Trophoblast cell (in vitro differentiated cells and primary cell): Measurements from ENCODE around the gene APOLD1.

Experiments used
- DNase-seq, 2 donors: peaks; one replicate each; pipeline ENCODE4 v3.0.0-alpha.2; 2016
- H2AFZ ChIP-seq: 2 replicates; pipeline ENCODE4 v1.6.1; 2013; ENCODE audit warnings: low read length, moderate library complexity, mild to moderate bottlenecking; ENCODE audit not compliant: insufficient read depth, poor library complexity
- H2AK5ac ChIP-seq: 2 replicates; pipeline ENCODE4 v1.6.1; 2013; ENCODE audit warnings: mild to moderate bottlenecking, low read length
- H2BK120ac ChIP-seq: 2 replicates; pipeline ENCODE4 v1.6.1; 2013; ENCODE audit warnings: low read length, mild to moderate bottlenecking, moderate library complexity; ENCODE audit not compliant: insufficient read depth, poor library complexity
- H2BK12ac ChIP-seq: 2 replicates; pipeline ENCODE4 v1.6.1; 2013; ENCODE audit warnings: mild to moderate bottlenecking, low read length, moderate library complexity
- H2BK5ac ChIP-seq: 2 replicates; pipeline ENCODE4 v1.6.1; 2013; ENCODE audit warnings: low read length, low read depth, moderate library complexity, mild to moderate bottlenecking; ENCODE audit not compliant: poor library complexity
- H3K14ac ChIP-seq: 2 replicates; pipeline ENCODE4 v1.6.1; 2013; ENCODE audit warnings: mild to moderate bottlenecking, low read length
- H3K18ac ChIP-seq: 2 replicates; pipeline ENCODE4 v1.6.1; 2013; ENCODE audit warnings: mild to moderate bottlenecking, low read length
- H3K23ac ChIP-seq: 2 replicates; pipeline ENCODE4 v1.6.1; 2013; ENCODE audit warnings: low read length
- H3K27ac ChIP-seq: 2 replicates; pipeline ENCODE4 v1.5.1; 2013; ENCODE audit warnings: low read depth, mild to moderate bottlenecking, inconsistent platforms, low read length, moderate library complexity
- H3K27me3 ChIP-seq: 2 replicates; pipeline ENCODE4 v1.6.1; 2013; ENCODE audit warnings: inconsistent platforms, mild to moderate bottlenecking, low read length, moderate library complexity; ENCODE audit not compliant: insufficient read depth
- H3K36me3 ChIP-seq, 2 experiments: 1 replicate in 1 of 2; 2 replicates in 1 of 2; pipeline ENCODE4 v1.6.1; 2013; ENCODE audit warnings: low read length in 2 of 2, mild to moderate bottlenecking in 2 of 2, moderate library complexity in 1 of 2; ENCODE audit not compliant: insufficient read depth in 2 of 2, control insufficient read depth in 1 of 2
- H3K4ac ChIP-seq: 2 replicates; pipeline ENCODE4 v1.6.1; 2013; ENCODE audit warnings: low read depth, mild to moderate bottlenecking, low read length, moderate library complexity
- H3K4me1 ChIP-seq, 2 experiments: 1 replicate in 1 of 2; 2 replicates in 1 of 2; pipeline ENCODE4 v1.6.1; 2013; ENCODE audit warnings: low read length in 2 of 2, mild to moderate bottlenecking in 2 of 2, moderate library complexity in 1 of 2; ENCODE audit not compliant: insufficient read depth in 2 of 2, control insufficient read depth in 1 of 2
- H3K4me2 ChIP-seq: 2 replicates; pipeline ENCODE4 v1.6.1; 2013; ENCODE audit warnings: inconsistent platforms, mild to moderate bottlenecking, low read length, moderate library complexity
- H3K4me3 ChIP-seq: 2 replicates; pipeline ENCODE4 v1.5.1; 2013; ENCODE audit warnings: mild to moderate bottlenecking, low read depth, low read length, inconsistent platforms
- H3K79me1 ChIP-seq: one replicate; pipeline ENCODE4 v1.6.1; 2013; ENCODE audit warnings: low read length
- H3K79me2 ChIP-seq: 2 replicates; pipeline ENCODE4 v1.6.1; 2013; ENCODE audit warnings: low read length, mild to moderate bottlenecking; ENCODE audit not compliant: control insufficient read depth, insufficient read depth, poor library complexity
- H3K9ac ChIP-seq: 2 replicates; pipeline ENCODE4 v1.6.1; 2013; ENCODE audit warnings: mild to moderate bottlenecking, low read length
- H3K9me3 ChIP-seq: 2 replicates; pipeline ENCODE4 v1.6.1; 2013; ENCODE audit warnings: low read depth, mild to moderate bottlenecking, control low read depth, inconsistent platforms, low read length; ENCODE audit not compliant: insufficient read depth
- H4K12ac ChIP-seq: 2 replicates; pipeline ENCODE4 v1.6.1; 2013; ENCODE audit warnings: low read depth, mild to moderate bottlenecking, low read length, moderate library complexity
- H4K8ac ChIP-seq: 2 replicates; pipeline ENCODE4 v1.6.1; 2013; ENCODE audit warnings: low read depth, mild to moderate bottlenecking, low read length, moderate library complexity
- H4K91ac ChIP-seq: one replicate; pipeline ENCODE4 v1.6.1; 2013; ENCODE audit warnings: low read depth, mild to moderate bottlenecking, low read length, moderate library complexity
- WGBS: extraction: QIAGEN DNeasy Blood & Tissue Kit; methylation state at CpG from one replicate; pipeline ENCODE4 v1.1.7; 2013; ENCODE audit warnings: missing lambda C conversion rate; ENCODE audit not compliant: insufficient read length, insufficient coverage; ENCODE audit errors: extremely low coverage; 5-methylcytosine and 5-hydroxymethylcytosine counted together

The APOLD1 gene

DNA sequence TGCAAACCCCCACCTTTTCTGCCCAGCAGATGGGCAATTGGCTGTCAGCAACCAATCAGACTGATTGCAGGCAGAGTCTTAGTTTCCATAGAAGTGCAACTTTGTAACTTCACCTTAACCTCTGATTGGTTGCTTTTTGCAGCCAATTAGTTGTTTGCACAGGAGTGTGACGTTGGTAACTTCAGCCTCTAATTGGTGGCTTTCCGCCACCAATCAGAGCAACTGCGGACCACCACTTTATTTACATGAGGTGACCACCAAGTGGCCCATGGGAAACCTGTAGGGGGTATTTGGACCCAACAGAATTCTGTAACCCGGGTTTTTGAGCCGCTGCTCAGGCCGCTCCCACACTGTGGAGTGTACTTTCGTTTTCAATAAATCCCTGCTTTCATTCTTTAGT lies 36.0 kb upstream of the APOLD1 start:
- H3K4me3 ChIP-seq, result no peak overlapping the region
- no peak overlapping the region for H2AFZ ChIP-seq
- H3K27me3 ChIP-seq, result no peaks in the 10 kb centered on the region
- H2BK12ac ChIP-seq, result no peak overlapping the region
- no CpG with 5 or more reads among the region's 7 CpGs for WGBS
- H3K36me3 ChIP-seq, result no peaks in the 10 kb centered on the region
- H4K12ac ChIP-seq, result no peak overlapping the region
- H3K4me1 ChIP-seq, result peaks cover 3 to 9% of the 10 kb centered on the region in 2 experiments
- no peak overlapping the region for H4K8ac ChIP-seq
- H4K91ac ChIP-seq, result no peak overlapping the region
- DNase-seq, result peak; percentile 13 to 58
- H2BK5ac ChIP-seq, result no peak overlapping the region
- no peaks in the 10 kb centered on the region for H3K79me1 ChIP-seq
- H3K23ac ChIP-seq, result no peak overlapping the region
- no peak overlapping the region for H3K27ac ChIP-seq
- no peak overlapping the region for H3K18ac ChIP-seq
- H3K79me2 ChIP-seq, result no peaks in the 10 kb centered on the region
- no peak overlapping the region for H2BK120ac ChIP-seq
- H3K9ac ChIP-seq, result no peak overlapping the region
- H2AK5ac ChIP-seq, result no peak overlapping the region
- no peak overlapping the region for H3K4me2 ChIP-seq
- no peaks in the 10 kb centered on the region for H3K9me3 ChIP-seq
- H3K14ac ChIP-seq, result no peak overlapping the region
- H3K4ac ChIP-seq, result no peak overlapping the region

DNA sequence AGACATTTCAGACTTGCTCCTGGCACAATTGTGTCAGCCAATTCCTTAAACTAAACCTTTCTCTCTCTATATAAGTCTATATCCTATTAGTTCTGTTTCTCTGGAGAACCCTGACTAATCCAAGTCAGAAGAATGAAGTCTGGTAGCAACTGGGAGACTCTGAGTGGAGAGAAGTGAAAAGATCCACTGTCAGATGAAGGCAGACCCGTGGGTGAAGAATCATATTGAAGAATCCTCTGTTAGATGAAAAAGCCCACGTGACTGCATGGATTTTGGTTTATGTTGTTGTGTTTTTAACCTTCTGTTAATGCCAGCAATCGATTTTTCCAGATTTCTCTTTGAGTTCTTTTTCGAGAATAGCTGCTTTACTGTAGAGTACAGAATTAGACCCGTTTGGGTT lies 29.5 kb upstream of the APOLD1 start:
- Histone ChIP-seq H2AK5ac (no peak overlapping the region), H2BK12ac (no peak overlapping the region), H3K14ac (no peak overlapping the region), H3K4me1 (no peaks in the 10 kb centered on the region), H4K8ac (no peak overlapping the region), H3K79me1 (no peaks in the 10 kb centered on the region), H3K4me3 (no peak overlapping the region), H3K9ac (no peak overlapping the region), H3K23ac (no peak overlapping the region), H3K27me3 (no peaks in the 10 kb centered on the region), H3K9me3 (no peaks in the 10 kb centered on the region), H2BK5ac (no peak overlapping the region), H3K79me2 (no peaks in the 10 kb centered on the region), H2AFZ (no peak overlapping the region), H3K4me2 (no peak overlapping the region), H3K27ac (no peak overlapping the region), H3K4ac (no peak overlapping the region), H4K12ac (no peak overlapping the region), H3K36me3 (no peaks in the 10 kb centered on the region), H3K18ac (no peak overlapping the region), H4K91ac (no peak overlapping the region), H2BK120ac (no peak overlapping the region)
- WGBS, result no CpG with 5 or more reads among the region's 5 CpGs
- no peak for DNase-seq

GRCh38 chr12:12757121-12757520 lies 28.3 kb upstream of the APOLD1 start:
- Histone ChIP-seq H2BK5ac (no peak overlapping the region), H3K14ac (no peak overlapping the region), H2BK120ac (no peak overlapping the region), H2AK5ac (no peak overlapping the region), H2BK12ac (no peak overlapping the region), H3K9me3 (no peaks in the 10 kb centered on the region), H3K9ac (no peak overlapping the region), H2AFZ (no peak overlapping the region), H4K12ac (no peak overlapping the region), H3K27ac (no peak overlapping the region), H3K4me2 (no peak overlapping the region), H3K23ac (no peak overlapping the region), H3K36me3 (no peaks in the 10 kb centered on the region), H3K4ac (no peak overlapping the region), H4K91ac (no peak overlapping the region), H3K79me1 (no peaks in the 10 kb centered on the region), H3K4me3 (no peak overlapping the region), H3K27me3 (no peaks in the 10 kb centered on the region), H3K79me2 (no peaks in the 10 kb centered on the region), H3K4me1 (no peaks in the 10 kb centered on the region), H4K8ac (no peak overlapping the region), H3K18ac (no peak overlapping the region)
- no peak for DNase-seq
- WGBS, result no CpG with 5 or more reads among the region's 2 CpGs

DNA sequence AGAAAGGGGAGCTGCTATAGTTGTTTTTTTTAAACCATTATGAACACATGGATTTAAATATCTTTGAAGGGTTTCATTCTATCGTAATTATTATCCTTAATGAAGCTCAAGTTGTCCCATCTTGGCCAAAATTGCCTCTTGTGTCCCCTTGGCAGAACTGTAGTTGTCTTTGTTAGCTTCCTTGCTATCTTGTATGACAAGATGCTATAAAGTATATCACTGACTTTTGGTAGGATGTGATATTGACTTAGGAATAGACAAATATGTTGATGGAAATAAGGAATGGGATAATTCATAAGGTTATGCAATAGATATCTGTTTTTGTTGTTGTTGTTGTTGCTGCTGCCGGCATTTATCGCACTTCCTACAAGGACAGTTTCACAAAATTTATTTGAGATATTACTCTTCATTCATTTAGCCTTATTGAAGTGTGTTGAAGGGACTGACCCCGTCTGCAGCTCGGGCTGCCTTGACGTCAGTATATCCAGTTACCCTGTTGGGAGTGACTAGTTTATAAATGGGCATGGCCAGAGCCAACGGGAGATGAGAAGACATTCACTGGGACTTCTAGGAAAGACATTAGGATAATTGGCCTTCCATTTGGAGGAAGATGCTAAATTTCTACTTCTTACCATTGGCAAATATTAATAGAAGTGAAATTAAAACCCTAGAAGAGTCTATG lies 26.1 kb upstream of the APOLD1 start:
- Histone ChIP-seq H2BK120ac (no peak overlapping the region), H4K8ac (no peak overlapping the region), H3K4me3 (no peak overlapping the region), H3K18ac (no peak overlapping the region), H3K27ac (no peak overlapping the region), H3K27me3 (no peaks in the 10 kb centered on the region), H2BK12ac (no peak overlapping the region), H3K79me1 (no peaks in the 10 kb centered on the region), H4K91ac (no peak overlapping the region), H3K36me3 (no peaks in the 10 kb centered on the region), H3K14ac (no peak overlapping the region), H3K9me3 (no peaks in the 10 kb centered on the region), H3K4ac (no peak overlapping the region), H3K4me2 (no peak overlapping the region), H3K9ac (no peak overlapping the region), H2BK5ac (no peak overlapping the region), H3K79me2 (no peaks in the 10 kb centered on the region), H3K23ac (no peak overlapping the region), H4K12ac (no peak overlapping the region), H2AK5ac (no peak overlapping the region), H3K4me1 (no peaks in the 10 kb centered on the region), H2AFZ (no peak overlapping the region)
- no peak for DNase-seq
- no CpG with 5 or more reads among the region's 7 CpGs for WGBS
